IMR-90 (cell line): ENCODE results near the gene TRAPPC5.

Source experiments
- BHLHE40 ChIP-seq: fragments of 150-350 bp; IDR thresholded peaks from 2 replicates; pipeline ENCODE4 v1.6.1; 2016; ENCODE audit warnings: mild to moderate bottlenecking, low read depth, low read length
- POLR2A ChIP-seq: IDR thresholded peaks from 2 replicates; pipeline ENCODE4 v1.6.1; 2012; ENCODE audit warnings: mild to moderate bottlenecking, low read depth, low read length
- RFX5 ChIP-seq: IDR thresholded peaks from 2 replicates; pipeline ENCODE4 v1.8.0; 2012; ENCODE audit warnings: low read depth, mild to moderate bottlenecking, low read length, moderate library complexity
- SMC3 ChIP-seq: fragments of 150-350 bp; IDR thresholded peaks from 2 replicates; pipeline ENCODE4 v1.6.1; 2016; ENCODE audit warnings: low read depth, mild to moderate bottlenecking, antibody characterized with exemption, low read length, moderate library complexity
- TF ChIP-seq, protein P1 (sequence below): conservative IDR thresholded peaks from 2 replicates; pipeline ENCODE4 v1.5.1; 2012; ENCODE audit warnings: mild to moderate bottlenecking, low read depth, low read length, improper control_type of control experiment
- TF ChIP-seq, protein P2 (sequence below): fragments of 150-350 bp; IDR thresholded peaks from 2 replicates; pipeline ENCODE4 v1.6.1; 2017; ENCODE audit warnings: mild to moderate bottlenecking, antibody characterized with exemption, low read length, low read depth

DNA sequence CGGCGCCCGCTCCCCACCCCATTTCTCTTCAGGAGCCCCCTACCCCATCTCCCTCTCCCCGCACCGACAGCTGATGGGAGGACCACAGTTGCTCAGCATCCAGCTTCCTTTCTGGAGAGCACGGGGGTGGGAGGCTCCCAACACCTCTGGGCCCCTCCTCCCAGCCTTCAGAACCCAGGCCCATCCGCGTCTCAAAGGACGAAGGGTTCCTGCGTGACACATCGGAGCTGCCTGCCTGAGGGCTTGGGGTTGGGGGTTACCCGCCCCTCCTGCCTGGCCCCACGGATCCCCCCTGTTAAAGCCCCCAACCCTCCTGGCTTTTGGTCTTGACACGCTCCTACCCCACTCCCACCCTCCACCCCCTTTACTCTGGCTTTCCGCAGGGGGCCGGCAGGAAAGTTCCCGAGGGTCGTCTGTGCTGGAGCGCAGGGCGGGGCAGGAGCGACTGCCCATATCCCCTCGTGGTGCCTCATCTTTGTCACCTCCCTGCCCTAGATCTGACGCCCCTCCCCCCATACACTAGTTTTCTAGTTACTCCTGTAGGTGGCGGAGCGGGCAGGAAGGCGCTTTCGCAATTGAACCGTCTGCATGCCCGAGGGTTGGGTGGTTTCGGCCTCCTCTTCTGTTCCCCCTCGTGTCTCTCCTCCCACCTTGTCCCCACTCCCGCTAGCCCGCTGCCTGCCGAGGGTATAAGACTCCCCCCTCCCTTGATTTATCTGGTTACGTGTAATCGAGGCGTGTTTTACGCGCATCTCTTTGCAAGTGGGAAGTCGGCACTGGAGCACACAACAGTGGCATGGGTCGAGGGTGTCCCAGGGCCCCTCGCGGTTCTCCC lies 924 bp downstream of the TRAPPC5 start:
- TF ChIP-seq SMC3 (peak; percentile 44; the same call in 1 of the 2 replicates), BHLHE40 (no peak), POLR2A (no peak), RFX5 (no peak)
- TF ChIP-seq, protein P1, sequence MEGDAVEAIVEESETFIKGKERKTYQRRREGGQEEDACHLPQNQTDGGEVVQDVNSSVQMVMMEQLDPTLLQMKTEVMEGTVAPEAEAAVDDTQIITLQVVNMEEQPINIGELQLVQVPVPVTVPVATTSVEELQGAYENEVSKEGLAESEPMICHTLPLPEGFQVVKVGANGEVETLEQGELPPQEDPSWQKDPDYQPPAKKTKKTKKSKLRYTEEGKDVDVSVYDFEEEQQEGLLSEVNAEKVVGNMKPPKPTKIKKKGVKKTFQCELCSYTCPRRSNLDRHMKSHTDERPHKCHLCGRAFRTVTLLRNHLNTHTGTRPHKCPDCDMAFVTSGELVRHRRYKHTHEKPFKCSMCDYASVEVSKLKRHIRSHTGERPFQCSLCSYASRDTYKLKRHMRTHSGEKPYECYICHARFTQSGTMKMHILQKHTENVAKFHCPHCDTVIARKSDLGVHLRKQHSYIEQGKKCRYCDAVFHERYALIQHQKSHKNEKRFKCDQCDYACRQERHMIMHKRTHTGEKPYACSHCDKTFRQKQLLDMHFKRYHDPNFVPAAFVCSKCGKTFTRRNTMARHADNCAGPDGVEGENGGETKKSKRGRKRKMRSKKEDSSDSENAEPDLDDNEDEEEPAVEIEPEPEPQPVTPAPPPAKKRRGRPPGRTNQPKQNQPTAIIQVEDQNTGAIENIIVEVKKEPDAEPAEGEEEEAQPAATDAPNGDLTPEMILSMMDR = peak; percentile 65
- TF ChIP-seq, protein P2, sequence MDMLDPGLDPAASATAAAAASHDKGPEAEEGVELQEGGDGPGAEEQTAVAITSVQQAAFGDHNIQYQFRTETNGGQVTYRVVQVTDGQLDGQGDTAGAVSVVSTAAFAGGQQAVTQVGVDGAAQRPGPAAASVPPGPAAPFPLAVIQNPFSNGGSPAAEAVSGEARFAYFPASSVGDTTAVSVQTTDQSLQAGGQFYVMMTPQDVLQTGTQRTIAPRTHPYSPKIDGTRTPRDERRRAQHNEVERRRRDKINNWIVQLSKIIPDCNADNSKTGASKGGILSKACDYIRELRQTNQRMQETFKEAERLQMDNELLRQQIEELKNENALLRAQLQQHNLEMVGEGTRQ = no peak
